OCI-LY7 (cell line): ENCODE measurements around the gene HERC2. TPM values are rescaled to one million over a fixed set of nuclear protein-coding genes. Genes with fewer than 3 reads are reported as not detected.

Experiments
- BruUV-seq: library from RNA; stranded (reverse); fragments of 400-500 nt; replicated peaks from 2 replicates; lab custom pipeline; 2021; lab: Mats Ljungman, UMichigan
- CTCF ChIA-PET: fragments of 300-600 bp; sonication (Branson Sonifier 250); formaldehyde crosslinking; loops from one replicate; lab custom pipeline; 2022; ENCODE audit warnings: antibody characterized with exemption; ENCODE audit not compliant: unreplicated experiment; lab: Charles Lee
- POLR2A ChIA-PET: fragments of 300-600 bp; sonication (Branson Sonifier 250); formaldehyde crosslinking; loops from one replicate; lab custom pipeline; 2022; ENCODE audit warnings: antibody characterized with exemption; lab: Charles Lee
- DNase-seq: peaks from one replicate; pipeline ENCODE4 v3.0.0-alpha.2; 2015; ENCODE audit warnings: low spot score
- H2AFZ ChIP-seq: fragments of 200-600 bp; sonication (generic), shearing (Covaris generic); 2 replicates; pipeline ENCODE4 v1.6.1; 2014; ENCODE audit warnings: mild to moderate bottlenecking, antibody characterized with exemption, low read length, moderate library complexity
- H3K27ac ChIP-seq: fragments of 200-600 bp; sonication (generic); 2 replicates; pipeline ENCODE4 v1.5.1; 2014; ENCODE audit warnings: mixed run types, low read depth, mild to moderate bottlenecking, moderate library complexity, low read length, inconsistent platforms; ENCODE audit not compliant: poor library complexity, severe bottlenecking
- H3K36me3 ChIP-seq: fragments of 200-600 bp; sonication (generic); 2 replicates; pipeline ENCODE4 v1.6.1; 2014; ENCODE audit warnings: mild to moderate bottlenecking, antibody characterized with exemption, low read length, moderate library complexity, mixed read lengths; ENCODE audit not compliant: insufficient read depth
- H3K4me1 ChIP-seq: fragments of 200-600 bp; sonication (generic); 2 replicates; pipeline ENCODE4 v1.5.1; 2014; ENCODE audit warnings: mild to moderate bottlenecking, low read length; ENCODE audit not compliant: insufficient read depth, poor library complexity, severe bottlenecking
- H3K4me2 ChIP-seq: fragments of 200-600 bp; sonication (generic); 2 replicates; pipeline ENCODE4 v1.6.1; 2014; ENCODE audit warnings: mild to moderate bottlenecking, low read length
- H3K4me3 ChIP-seq: fragments of 200-600 bp; sonication (generic); 2 replicates; pipeline ENCODE4 v1.5.1; 2014; ENCODE audit warnings: mild to moderate bottlenecking, low read depth, low read length; ENCODE audit not compliant: poor library complexity, severe bottlenecking
- H3K79me2 ChIP-seq: fragments of 200-600 bp; sonication (generic); 2 replicates; pipeline ENCODE4 v1.6.1; 2016; ENCODE audit warnings: low read depth, mild to moderate bottlenecking, low read length, moderate library complexity, mixed read lengths; ENCODE audit not compliant: insufficient read depth
- H3K9me2 ChIP-seq: fragments of 200-600 bp; sonication (generic); 2 replicates; pipeline ENCODE4 v1.6.1; 2016; ENCODE audit warnings: mild to moderate bottlenecking, low read length, mixed read lengths; ENCODE audit not compliant: insufficient read depth
- H3K9me3 ChIP-seq: fragments of 200-600 bp; sonication (generic); 2 replicates; pipeline ENCODE4 v1.6.1; 2014; ENCODE audit warnings: mild to moderate bottlenecking, mixed run types, low read length, mixed read lengths
- H4K20me1 ChIP-seq: fragments of 200-600 bp; sonication (generic); 2 replicates; pipeline ENCODE4 v1.6.1; 2014; ENCODE audit warnings: mild to moderate bottlenecking, antibody characterized with exemption, low read length, moderate library complexity, mixed read lengths; ENCODE audit not compliant: insufficient read depth
- CTCF ChIP-seq: fragments of 200-600 bp; sonication (generic); conservative IDR thresholded peaks from 2 replicates; pipeline ENCODE4 v1.5.1; 2014; ENCODE audit warnings: mild to moderate bottlenecking, antibody characterized with exemption, low read length, moderate library complexity, mixed read lengths
- EZH2phosphoT487 ChIP-seq: fragments of 200-600 bp; sonication (generic); IDR thresholded peaks from 2 replicates; pipeline ENCODE4 v1.6.1; 2018; ENCODE audit warnings: low read depth, borderline replicate concordance, mild to moderate bottlenecking, mixed run types, antibody characterized with exemption, low read length, moderate library complexity, mixed read lengths
- intact Hi-C: fragments of 100-400 bp; cut with micrococcal nuclease; formaldehyde crosslinking; loops from one replicate; pipeline ENCODE4 v1.10.0; 2022; ENCODE audit not compliant: unreplicated experiment
- total RNA-seq, 2 experiments: library from RNA; depleted of rRNA in 1 of 2; stranded (reverse); fragments of >200 nt in 1 of 2; shearing (Covaris generic) in 1 of 2; gene quantifications; 2 replicates each; pipeline ENCODE4 v1.2.3, GENCODE V29; 2014 to 2022

HERC2 gene
- total RNA-seq, 2 experiments from 2014 or later = 55.5 to 94.0 TPM

DNA sequence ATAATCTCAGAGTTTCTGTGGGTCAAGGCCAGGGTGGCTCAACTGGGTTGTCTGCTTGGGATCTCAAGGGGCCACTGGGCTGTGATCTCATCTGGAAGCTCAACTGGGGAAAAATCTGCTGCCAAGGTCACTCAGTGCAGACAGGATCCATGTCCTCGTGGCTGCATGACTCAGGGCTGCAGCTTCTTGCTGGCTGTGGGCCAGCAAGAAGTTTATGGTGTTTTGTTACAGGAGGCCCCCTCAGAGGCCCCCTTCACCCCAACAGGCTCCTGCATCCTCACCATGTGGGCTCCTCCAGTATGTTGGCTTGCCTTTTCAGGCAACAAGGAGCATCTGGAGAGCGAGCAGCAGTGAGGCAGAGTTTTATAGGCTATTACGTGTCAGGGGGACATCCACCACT lies 237.4 kb downstream of the HERC2 start:
- Histone ChIP-seq H3K9me3 (no peaks in the 10 kb centered on the region), H3K27ac (no peak overlapping the region), H3K9me2 (no peaks in the 10 kb centered on the region), H3K36me3 (no peaks in the 10 kb centered on the region), H3K79me2 (no peaks in the 10 kb centered on the region), H3K4me2 (no peak overlapping the region), H3K4me1 (no peaks in the 10 kb centered on the region), H3K4me3 (no peak overlapping the region), H2AFZ (no peak overlapping the region), H4K20me1 (no peaks in the 10 kb centered on the region)
- BruUV-seq = no TSS peak
- no peak for TF ChIP-seq EZH2phosphoT487
- TF ChIP-seq CTCF = no peak
- intact Hi-C loops = no loop called here
- ChIA-PET POLR2A (no interaction called here), CTCF (no interaction called here)
- no peak for DNase-seq

DNA sequence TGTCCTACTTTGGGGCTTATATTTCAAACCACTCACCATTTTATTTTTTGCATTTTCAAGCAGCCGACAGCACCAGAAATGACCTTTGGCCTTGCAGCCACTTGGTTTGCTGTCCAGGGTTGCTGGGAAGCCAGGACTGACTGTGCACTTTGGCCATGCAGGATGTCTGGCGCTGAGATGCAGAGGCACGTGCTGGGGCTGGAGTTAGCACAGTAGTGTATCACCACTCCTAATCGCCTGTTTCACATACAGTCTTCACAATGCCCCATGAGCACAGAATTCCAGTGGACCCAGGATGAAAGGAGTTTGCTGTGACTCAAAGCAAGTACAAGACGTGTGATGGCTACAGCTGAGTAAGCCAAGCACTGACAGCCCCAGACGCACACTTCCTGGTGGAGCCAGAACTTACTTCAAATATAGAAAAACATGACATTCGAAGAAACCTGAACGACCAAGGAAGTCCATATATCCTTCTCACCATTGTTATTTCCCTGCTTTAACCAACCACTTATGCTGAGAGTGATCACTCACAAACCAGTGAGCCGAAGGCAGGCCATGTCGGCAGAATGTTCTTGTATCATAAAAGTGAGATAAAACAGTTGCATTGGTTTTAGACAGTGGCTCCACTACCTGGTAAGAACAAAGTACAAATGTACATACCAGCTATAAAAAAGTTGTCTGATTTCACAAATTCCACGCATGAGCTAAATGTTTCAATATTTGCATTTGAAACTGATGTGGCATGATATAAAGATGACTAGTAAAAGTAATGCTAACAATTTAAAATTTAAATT lies 238.9 kb downstream of the HERC2 start:
- H3K36me3 ChIP-seq = no peaks in the 10 kb centered on the region
- no peak overlapping the region for H2AFZ ChIP-seq
- H3K9me2 ChIP-seq = no peaks in the 10 kb centered on the region
- H3K9me3 ChIP-seq = no peaks in the 10 kb centered on the region
- no peaks in the 10 kb centered on the region for H4K20me1 ChIP-seq
- no peak overlapping the region for H3K27ac ChIP-seq
- no TSS peak for BruUV-seq
- no peaks in the 10 kb centered on the region for H3K79me2 ChIP-seq
- TF ChIP-seq EZH2phosphoT487 (no peak), CTCF (no peak)
- POLR2A ChIA-PET = no interaction called here
- H3K4me1 ChIP-seq = no peaks in the 10 kb centered on the region
- intact Hi-C loops = no loop called here
- CTCF ChIA-PET = no interaction called here
- no peak overlapping the region for H3K4me2 ChIP-seq
- no peak overlapping the region for H3K4me3 ChIP-seq
- no peak for DNase-seq

GRCh38 chr15:28081594-28081993 lies 240.4 kb downstream of the HERC2 start:
- Histone ChIP-seq H3K4me2 (no peak overlapping the region), H4K20me1 (no peaks in the 10 kb centered on the region), H3K79me2 (no peaks in the 10 kb centered on the region), H3K36me3 (no peaks in the 10 kb centered on the region), H3K27ac (no peak overlapping the region), H2AFZ (no peak overlapping the region), H3K4me1 (no peaks in the 10 kb centered on the region), H3K9me3 (no peaks in the 10 kb centered on the region), H3K4me3 (no peak overlapping the region), H3K9me2 (no peaks in the 10 kb centered on the region)
- DNase-seq = no peak
- ChIA-PET CTCF (no interaction called here), POLR2A (no interaction called here)
- no TSS peak for BruUV-seq
- TF ChIP-seq CTCF (no peak), EZH2phosphoT487 (no peak)
- intact Hi-C loops = no loop called here
